PFSK-1 (cell line): ENCODE data around the gene DPF3.

Experiments used
- FOXP2 ChIP-seq: optimal IDR thresholded peaks from 2 replicates; pipeline ENCODE3; 2011; ENCODE audit warnings: borderline replicate concordance, control low read depth, inconsistent platforms; ENCODE audit not compliant: insufficient read depth; ENCODE audit errors: extremely low read length, extremely low read depth
- POLR2AphosphoS5 ChIP-seq: IDR thresholded peaks from 2 replicates; pipeline ENCODE4 v1.6.1; 2012; ENCODE audit warnings: low read depth, mild to moderate bottlenecking, control low read depth, low read length, moderate library complexity
- REST ChIP-seq, 2 experiments: IDR thresholded peaks; 2 replicates each; pipeline versions ENCODE4 v1.6.1 to v1.8.0; 2011 to 2012; ENCODE audit warnings: low read depth in 2 of 2, low read length in 2 of 2, control low read depth in 1 of 2, inconsistent platforms in 1 of 2, mild to moderate bottlenecking in 1 of 2, moderate library complexity in 1 of 2; ENCODE audit not compliant: insufficient read depth in 1 of 2
- SIN3A ChIP-seq: IDR thresholded peaks from 2 replicates; pipeline ENCODE4 v1.6.1; 2012; ENCODE audit warnings: mild to moderate bottlenecking, low read length, moderate library complexity, borderline replicate concordance; ENCODE audit not compliant: insufficient read depth
- TAF1 ChIP-seq: IDR thresholded peaks from 2 replicates; pipeline ENCODE4 v1.6.1; 2012; ENCODE audit warnings: low read length, control low read depth, borderline replicate concordance; ENCODE audit not compliant: insufficient read depth

The DPF3 gene

GRCh38 chr14:72664651-72665050 is 229.2 kb downstream of the DPF3 start:
- TF ChIP-seq REST (IDR thresholded peaks at IDR 0.05; ENCODE audit: insufficient read depth in 1 of 2, low read depth in 2 of 2, low read length in 2 of 2), result no peak
- TF ChIP-seq SIN3A, result no peak

GRCh38 chr14:72663956-72664650 is 229.8 kb downstream of the DPF3 start:
- TF ChIP-seq TAF1 (no peak), POLR2AphosphoS5 (no peak)

GRCh38 chr14:72663076-72663487 is 230.8 kb downstream of the DPF3 start:
- TF ChIP-seq SIN3A (no peak), TAF1 (no peak), REST (IDR thresholded peaks at IDR 0.05; ENCODE audit: insufficient read depth in 1 of 2, low read depth in 2 of 2, low read length in 2 of 2) (no peak), POLR2AphosphoS5 (no peak), FOXP2 (no peak)

- no peak for TF ChIP-seq SIN3A
- TF ChIP-seq POLR2AphosphoS5, result no peak
Observed at GRCh38 chr14:72662214-72662613, 231.7 kb downstream of the DPF3 start.

GRCh38 chr14:72657214-72657921 is 236.5 kb downstream of the DPF3 start:
- TF ChIP-seq FOXP2 (no peak), REST (IDR thresholded peaks at IDR 0.05; ENCODE audit: insufficient read depth in 1 of 2, low read depth in 2 of 2, low read length in 2 of 2) (no peak), POLR2AphosphoS5 (no peak), SIN3A (no peak), TAF1 (no peak)

- TF ChIP-seq TAF1, result no peak
- TF ChIP-seq SIN3A, result no peak
- TF ChIP-seq FOXP2, result no peak
- no peak for TF ChIP-seq REST (IDR thresholded peaks at IDR 0.05; ENCODE audit: insufficient read depth in 1 of 2, low read depth in 2 of 2, low read length in 2 of 2)
- TF ChIP-seq POLR2AphosphoS5, result no peak
Observed at GRCh38 chr14:72653026-72653425, 240.9 kb downstream of the DPF3 start.
